Calu3 (cell line): ENCODE results near the gene CTNNA2. TPM values are rescaled to one million over a fixed set of nuclear protein-coding genes. Genes with fewer than 3 reads are reported as not detected.

Experiments used
- BruUV-seq: library from RNA; stranded (reverse); fragments of 400-500 nt; replicated peaks from 2 replicates; lab custom pipeline; 2021; lab: Mats Ljungman, UMichigan
- CTCF ChIA-PET: fragments of 300-600 bp; sonication (Branson Sonifier 250); formaldehyde crosslinking; loops from one replicate; lab custom pipeline; 2022; ENCODE audit warnings: antibody characterized with exemption; lab: Charles Lee
- DNase-seq: peaks from one replicate; pipeline ENCODE4 v3.0.0; 2022
- H3K27ac Mint-ChIP-seq: one replicate; pipeline ENCODE4 v1.8.0; 2022; ENCODE audit warnings: mixed read lengths; ENCODE audit not compliant: unreplicated experiment
- H3K27me3 Mint-ChIP-seq: one replicate; pipeline ENCODE4 v1.8.0; 2022; ENCODE audit warnings: mixed read lengths; ENCODE audit not compliant: unreplicated experiment
- H3K36me3 Mint-ChIP-seq: one replicate; pipeline ENCODE4 v1.8.0; 2022; ENCODE audit warnings: mild to moderate bottlenecking, moderate library complexity, mixed read lengths; ENCODE audit not compliant: insufficient read depth, unreplicated experiment
- H3K4me1 Mint-ChIP-seq: one replicate; pipeline ENCODE4 v1.8.0; 2022; ENCODE audit warnings: mild to moderate bottlenecking, low read depth, mixed read lengths; ENCODE audit not compliant: unreplicated experiment
- H3K4me3 Mint-ChIP-seq: one replicate; pipeline ENCODE4 v1.8.0; 2022; ENCODE audit warnings: mild to moderate bottlenecking, low read depth, moderate library complexity, mixed read lengths; ENCODE audit not compliant: unreplicated experiment
- H3K9me3 Mint-ChIP-seq: one replicate; pipeline ENCODE4 v1.8.0; 2022; ENCODE audit warnings: low read depth, mixed read lengths; ENCODE audit not compliant: unreplicated experiment
- CTCF ChIP-seq: fragments of 200-600 bp; IDR thresholded peaks from one replicate; pipeline ENCODE4 v1.8.0; 2022; ENCODE audit warnings: antibody characterized with exemption; ENCODE audit not compliant: unreplicated experiment
- intact Hi-C: fragments of 100-400 bp; cut with micrococcal nuclease; formaldehyde crosslinking; loops from one replicate; pipeline ENCODE4 v1.10.0; 2022; ENCODE audit not compliant: unreplicated experiment
- total RNA-seq: library from RNA; stranded (reverse); gene quantifications from 2 replicates; pipeline ENCODE4 v1.2.3, GENCODE V29; 2022

CTNNA2 gene
- total RNA-seq, 1 experiment from 2014 or later = not detected

GRCh38 chr2:79846878-79847277, 334.0 kb downstream of the CTNNA2 start:
- no peaks in the 10 kb centered on the region for H3K36me3 Mint-ChIP-seq
- H3K4me3 Mint-ChIP-seq = no peak overlapping the region
- DNase-seq = no peak
- BruUV-seq = no TSS peak
- H3K9me3 Mint-ChIP-seq = no peaks in the 10 kb centered on the region
- H3K4me1 Mint-ChIP-seq = no peaks in the 10 kb centered on the region
- intact Hi-C loops = no loop called here
- CTCF ChIA-PET = no interaction called here
- H3K27ac Mint-ChIP-seq = no peak overlapping the region
- H3K27me3 Mint-ChIP-seq = no peaks in the 10 kb centered on the region
- no peak for TF ChIP-seq CTCF

GRCh38 chr2:79849241-79849640, 336.4 kb downstream of the CTNNA2 start:
- H3K27ac Mint-ChIP-seq = no peak overlapping the region
- TF ChIP-seq CTCF = no peak

GRCh38 chr2:79849949-79850348, 337.1 kb downstream of the CTNNA2 start:
- no peaks in the 10 kb centered on the region for H3K27me3 Mint-ChIP-seq
- no peak for TF ChIP-seq CTCF
- H3K4me1 Mint-ChIP-seq = no peaks in the 10 kb centered on the region
- H3K36me3 Mint-ChIP-seq = no peaks in the 10 kb centered on the region
- H3K4me3 Mint-ChIP-seq = no peak overlapping the region
- CTCF ChIA-PET = no interaction called here
- DNase-seq = no peak
- no peaks in the 10 kb centered on the region for H3K9me3 Mint-ChIP-seq
- H3K27ac Mint-ChIP-seq = no peak overlapping the region
- intact Hi-C loops = no loop called here
- BruUV-seq = no TSS peak

More at GRCh38 chr2:79849241-79849640, 336.4 kb downstream of the CTNNA2 start:
- Mint-ChIP-seq H3K4me1 (no peaks in the 10 kb centered on the region), H3K9me3 (no peaks in the 10 kb centered on the region), H3K36me3 (no peaks in the 10 kb centered on the region), H3K4me3 (no peak overlapping the region), H3K27me3 (no peaks in the 10 kb centered on the region)
- no TSS peak for BruUV-seq
- no peak for DNase-seq
- intact Hi-C loops = no loop called here
- CTCF ChIA-PET = no interaction called here

- H3K4me1 Mint-ChIP-seq = no peaks in the 10 kb centered on the region
- no peak overlapping the region for H3K27ac Mint-ChIP-seq
- intact Hi-C loops = no loop called here
- no peak for DNase-seq
- CTCF ChIA-PET = no interaction called here
- no peaks in the 10 kb centered on the region for H3K27me3 Mint-ChIP-seq
- H3K36me3 Mint-ChIP-seq = no peaks in the 10 kb centered on the region
- no TSS peak for BruUV-seq
- no peak overlapping the region for H3K4me3 Mint-ChIP-seq
- H3K9me3 Mint-ChIP-seq = peaks cover 2% of the 10 kb centered on the region
- no peak for TF ChIP-seq CTCF
Measured at GRCh38 chr2:79850912-79851311, 338.1 kb downstream of the CTNNA2 start.
